ENCODE results near the gene CCDC134. TPM values are rescaled to one million over a fixed set of nuclear protein-coding genes. Genes with fewer than 3 reads are reported as not detected.

CCDC134 gene
- total and polyA plus RNA-seq, 9 of the 15 experiments (the other 6 are each of a cell fraction or from before 2014, with no cell fraction given), result 0.56 to 11.9 (median 5.3) TPM

- TF ChIP-seq PRMT5 (CRISPR knock-in tag; IDR thresholded peaks at IDR 0.05) (no peak), ZNF280A (IDR thresholded peaks at IDR 0.05; ENCODE audit: low read depth, partially characterized antibody) (no peak), ZNF217 (CRISPR knock-in tag; IDR thresholded peaks at IDR 0.05) (no peak), ATF1 (CRISPR knock-in tag; IDR thresholded peaks at IDR 0.05) (no peak), ATF1 (tag; IDR thresholded peaks at IDR 0.05) (peak; percentile 65), FOSL1 (tag; conservative IDR thresholded peaks at IDR 0.05) (no peak), HNRNPK (IDR thresholded peaks at IDR 0.05; ENCODE audit: low read depth, low read length, poor library complexity, severe bottlenecking) (no peak), ZNF263 (CRISPR knock-in tag; IDR thresholded peaks at IDR 0.05; ENCODE audit: borderline replicate concordance) (0 out of 2 replicates have a peak, but pooled peaks have one; percentile 18), MXI1 (IDR thresholded peaks at IDR 0.05; ENCODE audit: low read depth, low read length) (no peak), ZNF12 (CRISPR knock-in tag; IDR thresholded peaks at IDR 0.05) (no peak), TCF7L2 (IDR thresholded peaks at IDR 0.05; ENCODE audit: low read depth, low read length) (no peak), MIER1 (IDR thresholded peaks at IDR 0.05; ENCODE audit: low read depth) (no peak), ATF2 (CRISPR knock-in tag; IDR thresholded peaks at IDR 0.05) (no peak), ZZZ3 (IDR thresholded peaks at IDR 0.05) (no peak), SIX5 (IDR thresholded peaks at IDR 0.05; ENCODE audit: borderline replicate concordance in 1 of 2, insufficient read depth in 1 of 2, low read depth in 1 of 2, low read length in 2 of 2) (no peak), PHF20 (IDR thresholded peaks at IDR 0.05; ENCODE audit: partially characterized antibody) (peak; percentile 37), SMAD3 (CRISPR knock-in tag; conservative IDR thresholded peaks at IDR 0.05) (no peak), PATZ1 (CRISPR knock-in tag; IDR thresholded peaks at IDR 0.05; ENCODE audit: borderline replicate concordance) (no peak), BRCA1 (IDR thresholded peaks at IDR 0.05) (no peak), BRCA1 (CRISPR knock-in tag; IDR thresholded peaks at IDR 0.05) (no peak), SNRNP70 (optimal IDR thresholded peaks at IDR 0.05; ENCODE audit: low read depth, low read length) (no peak), HLTF (IDR thresholded peaks at IDR 0.05) (no peak), ZBTB5 (IDR thresholded peaks at IDR 0.05) (no peak), LARP7 (IDR thresholded peaks at IDR 0.05) (no peak)
Measured at GRCh38 chr22:41800348-41801146, at the start of gene CCDC134 (continued).

Measured in K562 (cell line).